ENCODE results near the gene ABCB8. TPM values are rescaled to one million over a fixed set of nuclear protein-coding genes. Genes with fewer than 3 reads are reported as not detected.
A peak's percentile ranks its signal among the peaks of the same experiment; 100 is the strongest.

The ABCB8 gene
- total and polyA plus RNA-seq, 9 of the 15 experiments (the other 6 are each of a cell fraction or from before 2014, with no cell fraction given) = 7.6 to 106 (median 36.3) TPM

DNA sequence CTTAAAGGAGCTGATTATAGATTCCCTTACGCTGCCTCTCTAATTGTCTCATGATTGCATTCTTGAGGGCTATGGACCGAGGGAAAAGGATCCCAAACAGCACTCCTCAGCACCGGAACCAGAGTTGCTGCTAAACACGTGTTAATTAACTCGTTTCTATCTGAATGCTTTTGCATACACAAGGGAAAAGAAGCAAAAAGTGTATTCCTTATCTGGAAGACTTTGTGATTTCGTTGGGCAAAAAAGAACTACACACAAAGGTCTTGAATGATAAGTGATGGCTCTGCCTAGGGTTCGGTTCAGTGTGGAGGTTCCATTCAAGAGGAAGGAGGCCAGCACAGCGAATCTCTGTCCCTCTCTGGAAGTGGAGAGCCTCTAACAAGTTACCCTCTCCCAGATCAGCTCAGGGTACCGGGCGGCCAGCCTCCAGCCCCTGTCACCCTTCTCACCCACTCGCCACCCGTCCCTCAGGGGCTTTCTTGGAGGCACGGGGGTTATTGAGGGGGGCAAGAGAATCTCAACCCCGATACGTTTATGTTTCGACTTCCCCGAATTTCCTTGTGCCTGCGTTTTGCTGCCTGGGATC is 30.6 kb downstream of the ABCB8 start (continued):
- TF ChIP-seq, protein P1, sequence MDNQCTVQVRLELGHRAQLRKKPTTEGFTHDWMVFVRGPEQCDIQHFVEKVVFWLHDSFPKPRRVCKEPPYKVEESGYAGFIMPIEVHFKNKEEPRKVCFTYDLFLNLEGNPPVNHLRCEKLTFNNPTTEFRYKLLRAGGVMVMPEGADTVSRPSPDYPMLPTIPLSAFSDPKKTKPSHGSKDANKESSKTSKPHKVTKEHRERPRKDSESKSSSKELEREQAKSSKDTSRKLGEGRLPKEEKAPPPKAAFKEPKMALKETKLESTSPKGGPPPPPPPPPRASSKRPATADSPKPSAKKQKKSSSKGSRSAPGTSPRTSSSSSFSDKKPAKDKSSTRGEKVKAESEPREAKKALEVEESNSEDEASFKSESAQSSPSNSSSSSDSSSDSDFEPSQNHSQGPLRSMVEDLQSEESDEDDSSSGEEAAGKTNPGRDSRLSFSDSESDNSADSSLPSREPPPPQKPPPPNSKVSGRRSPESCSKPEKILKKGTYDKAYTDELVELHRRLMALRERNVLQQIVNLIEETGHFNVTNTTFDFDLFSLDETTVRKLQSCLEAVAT (IDR thresholded peaks at IDR 0.05) = no peak
- peak; percentile 57 for TF ChIP-seq KDM5B (IDR thresholded peaks at IDR 0.05; ENCODE audit: insufficient replicate concordance, low read depth, low read length)
- 0 out of 2 replicates have a peak, but pooled peaks have one; percentile 5 for TF ChIP-seq ERF (CRISPR knock-in tag; IDR thresholded peaks at IDR 0.05)
- TF ChIP-seq, protein P2, sequence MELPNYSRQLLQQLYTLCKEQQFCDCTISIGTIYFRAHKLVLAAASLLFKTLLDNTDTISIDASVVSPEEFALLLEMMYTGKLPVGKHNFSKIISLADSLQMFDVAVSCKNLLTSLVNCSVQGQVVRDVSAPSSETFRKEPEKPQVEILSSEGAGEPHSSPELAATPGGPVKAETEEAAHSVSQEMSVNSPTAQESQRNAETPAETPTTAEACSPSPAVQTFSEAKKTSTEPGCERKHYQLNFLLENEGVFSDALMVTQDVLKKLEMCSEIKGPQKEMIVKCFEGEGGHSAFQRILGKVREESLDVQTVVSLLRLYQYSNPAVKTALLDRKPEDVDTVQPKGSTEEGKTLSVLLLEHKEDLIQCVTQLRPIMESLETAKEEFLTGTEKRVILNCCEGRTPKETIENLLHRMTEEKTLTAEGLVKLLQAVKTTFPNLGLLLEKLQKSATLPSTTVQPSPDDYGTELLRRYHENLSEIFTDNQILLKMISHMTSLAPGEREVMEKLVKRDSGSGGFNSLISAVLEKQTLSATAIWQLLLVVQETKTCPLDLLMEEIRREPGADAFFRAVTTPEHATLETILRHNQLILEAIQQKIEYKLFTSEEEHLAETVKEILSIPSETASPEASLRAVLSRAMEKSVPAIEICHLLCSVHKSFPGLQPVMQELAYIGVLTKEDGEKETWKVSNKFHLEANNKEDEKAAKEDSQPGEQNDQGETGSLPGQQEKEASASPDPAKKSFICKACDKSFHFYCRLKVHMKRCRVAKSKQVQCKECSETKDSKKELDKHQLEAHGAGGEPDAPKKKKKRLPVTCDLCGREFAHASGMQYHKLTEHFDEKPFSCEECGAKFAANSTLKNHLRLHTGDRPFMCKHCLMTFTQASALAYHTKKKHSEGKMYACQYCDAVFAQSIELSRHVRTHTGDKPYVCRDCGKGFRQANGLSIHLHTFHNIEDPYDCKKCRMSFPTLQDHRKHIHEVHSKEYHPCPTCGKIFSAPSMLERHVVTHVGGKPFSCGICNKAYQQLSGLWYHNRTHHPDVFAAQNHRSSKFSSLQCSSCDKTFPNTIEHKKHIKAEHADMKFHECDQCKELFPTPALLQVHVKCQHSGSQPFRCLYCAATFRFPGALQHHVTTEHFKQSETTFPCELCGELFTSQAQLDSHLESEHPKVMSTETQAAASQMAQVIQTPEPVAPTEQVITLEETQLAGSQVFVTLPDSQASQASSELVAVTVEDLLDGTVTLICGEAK (IDR thresholded peaks at IDR 0.05) = peak; percentile 61
- TF ChIP-seq, protein P2 (CRISPR knock-in tag; IDR thresholded peaks at IDR 0.05) = no peak
- TF ChIP-seq, protein P3, sequence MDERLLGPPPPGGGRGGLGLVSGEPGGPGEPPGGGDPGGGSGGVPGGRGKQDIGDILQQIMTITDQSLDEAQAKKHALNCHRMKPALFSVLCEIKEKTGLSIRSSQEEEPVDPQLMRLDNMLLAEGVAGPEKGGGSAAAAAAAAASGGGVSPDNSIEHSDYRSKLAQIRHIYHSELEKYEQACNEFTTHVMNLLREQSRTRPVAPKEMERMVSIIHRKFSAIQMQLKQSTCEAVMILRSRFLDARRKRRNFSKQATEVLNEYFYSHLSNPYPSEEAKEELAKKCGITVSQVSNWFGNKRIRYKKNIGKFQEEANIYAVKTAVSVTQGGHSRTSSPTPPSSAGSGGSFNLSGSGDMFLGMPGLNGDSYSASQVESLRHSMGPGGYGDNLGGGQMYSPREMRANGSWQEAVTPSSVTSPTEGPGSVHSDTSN (CRISPR knock-in tag; IDR thresholded peaks at IDR 0.05; ENCODE audit: low read depth) = no peak
- TF ChIP-seq, protein P3 (tag; conservative IDR thresholded peaks at IDR 0.05; ENCODE audit: low read depth) = no peak
- TF ChIP-seq NR2C1 (IDR thresholded peaks at IDR 0.05) = no peak
- no peak for TF ChIP-seq NR2C1 (tag; IDR thresholded peaks at IDR 0.05)
- no peak for TF ChIP-seq ZNF561 (CRISPR knock-in tag; conservative IDR thresholded peaks at IDR 0.05)
- peak; percentile 42; the same call in 1 of the 2 replicates for TF ChIP-seq KAT7 (CRISPR knock-in tag; IDR thresholded peaks at IDR 0.05; ENCODE audit: borderline replicate concordance)

Measured in K562 (cell line).